Measurements from ENCODE around the gene TMEM144.
"Not testable (repeated sequence)": the region's sequence is repeated elsewhere in the genome, so short reads cannot be mapped to it uniquely, and the experiment has no call there.

The TMEM144 gene

GRCh38 chr4:158213466-158213865 lies 3.2 kb downstream of the TMEM144 start:
- TF ChIP-seq CTCF (IDR thresholded peaks at IDR 0.05; ENCODE audit: low read depth, low read length): no peak
- Histone ChIP-seq H3K36me3 (no peaks in the 10 kb centered on the region), H3K9me3 (ENCODE audit: severe bottlenecking) (no peaks in the 10 kb centered on the region), H3K27ac (no peak overlapping the region), H3K27me3 (ENCODE audit: insufficient read depth, low read depth, severe bottlenecking) (no peaks in the 10 kb centered on the region), H3K4me3 (ENCODE audit: low read depth, low read length) (no peak overlapping the region)
- DNase-seq: no peak

- no peak for TF ChIP-seq CTCF (IDR thresholded peaks at IDR 0.05; ENCODE audit: low read depth, low read length)
- Histone ChIP-seq H3K9me3 (ENCODE audit: severe bottlenecking) (no peaks in the 10 kb centered on the region), H3K4me3 (ENCODE audit: low read depth, low read length) (no peak overlapping the region), H3K27ac (no peak overlapping the region), H3K27me3 (ENCODE audit: insufficient read depth, low read depth, severe bottlenecking) (no peaks in the 10 kb centered on the region), H3K36me3 (no peaks in the 10 kb centered on the region)
- DNase-seq: no peak
Measured at GRCh38 chr4:158214856-158215255, 4.6 kb downstream of the TMEM144 start.

- Histone ChIP-seq H3K36me3 (no peaks in the 10 kb centered on the region), H3K27me3 (ENCODE audit: insufficient read depth, low read depth, severe bottlenecking) (no peaks in the 10 kb centered on the region), H3K4me3 (ENCODE audit: low read depth, low read length) (no peak overlapping the region), H3K27ac (no peak overlapping the region), H3K9me3 (ENCODE audit: severe bottlenecking) (no peaks in the 10 kb centered on the region)
- no peak for TF ChIP-seq CTCF (IDR thresholded peaks at IDR 0.05; ENCODE audit: low read depth, low read length)
- DNase-seq: no peak
Measured at GRCh38 chr4:158217763-158218162, 7.5 kb downstream of the TMEM144 start.

GRCh38 chr4:158219623-158220022 lies 9.3 kb downstream of the TMEM144 start:
- no peak overlapping the region for H3K4me3 ChIP-seq (ENCODE audit: low read depth, low read length)
- H3K9me3 ChIP-seq (ENCODE audit: severe bottlenecking): no peaks in the 10 kb centered on the region
- no peak for TF ChIP-seq CTCF (IDR thresholded peaks at IDR 0.05; ENCODE audit: low read depth, low read length)
- H3K36me3 ChIP-seq: no peaks in the 10 kb centered on the region
- no peak for DNase-seq
- no peak overlapping the region for H3K27ac ChIP-seq
- H3K27me3 ChIP-seq (ENCODE audit: insufficient read depth, low read depth, severe bottlenecking): no peaks in the 10 kb centered on the region

GRCh38 chr4:158224318-158224717 lies 14.0 kb downstream of the TMEM144 start:
- not testable (repeated sequence) for H3K4me3 ChIP-seq (ENCODE audit: low read depth, low read length); H3K27me3 ChIP-seq (ENCODE audit: insufficient read depth, low read depth, severe bottlenecking); H3K36me3 ChIP-seq; H3K27ac ChIP-seq; H3K9me3 ChIP-seq (ENCODE audit: severe bottlenecking); DNase-seq

- not testable (repeated sequence) for H3K27me3 ChIP-seq (ENCODE audit: insufficient read depth, low read depth, severe bottlenecking); H3K4me3 ChIP-seq (ENCODE audit: low read depth, low read length); H3K36me3 ChIP-seq; DNase-seq; H3K9me3 ChIP-seq (ENCODE audit: severe bottlenecking); H3K27ac ChIP-seq
Measured at GRCh38 chr4:158224999-158225398, 14.7 kb downstream of the TMEM144 start.

GRCh38 chr4:158227880-158228279 lies 17.6 kb downstream of the TMEM144 start:
- not testable (repeated sequence) for DNase-seq; H3K36me3 ChIP-seq; H3K27ac ChIP-seq; H3K27me3 ChIP-seq (ENCODE audit: insufficient read depth, low read depth, severe bottlenecking); H3K4me3 ChIP-seq (ENCODE audit: low read depth, low read length); H3K9me3 ChIP-seq (ENCODE audit: severe bottlenecking)

GRCh38 chr4:158228399-158228798 lies 18.1 kb downstream of the TMEM144 start:
- not testable (repeated sequence) for H3K36me3 ChIP-seq; H3K4me3 ChIP-seq (ENCODE audit: low read depth, low read length); H3K27me3 ChIP-seq (ENCODE audit: insufficient read depth, low read depth, severe bottlenecking); DNase-seq; H3K27ac ChIP-seq; H3K9me3 ChIP-seq (ENCODE audit: severe bottlenecking)

Data from WERI-Rb-1 (cell line).